Transverse colon (tissue), 4 donors: ENCODE data around the gene CKLF. TPM values are rescaled to one million over a fixed set of nuclear protein-coding genes. Genes with fewer than 3 reads are reported as not detected.

Source experiments
- DNase-seq: peaks from one replicate; pipeline ENCODE4 v3.0.0-alpha.2; 2019
- H3K27ac ChIP-seq, 4 donors: fragments of 200-600 bp; sonication (generic); 2 replicates each; pipeline ENCODE4 v1.5.1; 2016 to 2018; ENCODE audit warnings: inconsistent platforms in 4 of 4
- H3K27me3 ChIP-seq: fragments of 200-600 bp; sonication (generic); 2 replicates; pipeline ENCODE4 v1.5.1; 2017; ENCODE audit warnings: inconsistent platforms
- H3K36me3 ChIP-seq, 4 donors: fragments of 200-600 bp; sonication (generic); 2 replicates each; pipeline ENCODE4 v1.5.1; 2017 to 2019; ENCODE audit warnings: inconsistent platforms in 4 of 4
- H3K4me1 ChIP-seq, 4 donors: fragments of 200-600 bp; sonication (generic); 2 replicates each; pipeline ENCODE4 v1.5.1; 2017 to 2020; ENCODE audit warnings: inconsistent platforms in 4 of 4
- H3K4me3 ChIP-seq, 4 donors: fragments of 200-600 bp; sonication (generic); 1 replicate in 1 of 4; 2 replicates in 3 of 4; pipeline versions ENCODE4 v1.5.1 to v1.6.1; 2017 to 2019; ENCODE audit warnings: inconsistent platforms in 4 of 4
- H3K9me3 ChIP-seq, 2 donors: fragments of 200-600 bp; sonication (generic); 2 replicates each; pipeline ENCODE4 v1.5.1; 2017 to 2019; ENCODE audit warnings: inconsistent platforms in 2 of 2
- CTCF ChIP-seq, 5 experiments: fragments of 200-600 bp in 3 of 5; fragments of 450-650 bp in 2 of 5; sonication (generic) in 3 of 5; IDR thresholded peaks; 1 replicate in 2 of 5; 2 replicates in 3 of 5; pipeline ENCODE4 v1.5.1; 2016 to 2017; ENCODE audit warnings: antibody characterized with exemption in 5 of 5, inconsistent platforms in 3 of 5, mild to moderate bottlenecking in 2 of 5, moderate library complexity in 1 of 5
- EP300 ChIP-seq: sonication (generic); formaldehyde crosslinking; IDR thresholded peaks from one replicate; pipeline ENCODE4 v1.6.1; 2017; ENCODE audit warnings: antibody characterized with exemption, low read depth
- POLR2A ChIP-seq: fragments of 450-650 bp; IDR thresholded peaks from one replicate; pipeline ENCODE4 v1.6.1; 2016; ENCODE audit warnings: antibody characterized with exemption, mild to moderate bottlenecking, moderate library complexity
- POLR2AphosphoS5 ChIP-seq, 3 donors: sonication (generic); formaldehyde crosslinking; IDR thresholded peaks; one replicate each; pipeline ENCODE4 v1.6.1; 2016; ENCODE audit warnings: antibody characterized with exemption in 3 of 3
- whole genome bisulfite sequencing, 2 donors: methylation state at CpG; one replicate each; pipeline ENCODE4 v1.1.5; 2018; ENCODE audit warnings: low coverage in 1 of 2; 5-methylcytosine and 5-hydroxymethylcytosine counted together
- in situ Hi-C, 4 donors: fragments of 200-750 bp; cut with MboI; loops; one replicate each; pipeline versions ENCODE4 v1.15.0 to v1.15.1; 2017; ENCODE audit warnings: low sequenced_read_pairs in 3 of 4, low pct_ligation_motif_present in 1 of 4, low pct_unique_long_range_greater_than_20kb in 1 of 4
- intact Hi-C: fragments of 100-400 bp; cut with DNase I; formaldehyde crosslinking; loops from one replicate; pipeline ENCODE4 v1.15.1; 2023; ENCODE audit warnings: low total_unique reads
- small RNA-seq, 4 donors: library from RNA; depleted of rRNA; stranded (forward); fragments of <200 nt; gene quantifications; one replicate each; pipeline ENCODE3, GENCODE V24; 2016
- total RNA-seq, 4 donors: library from RNA; depleted of rRNA; stranded (reverse); fragments of >200 nt; gene quantifications; one replicate each; pipeline ENCODE4 v1.1.0, GENCODE V29; 2016

Gene CKLF
- total RNA-seq, 4 donors from 2014 or later, result 25.3 to 108 (median 39.1) TPM

GRCh38 chr16:66614161-66614802 lies 61.9 kb downstream of the CKLF start:
- no peaks in the 10 kb centered on the region for H3K36me3 ChIP-seq
- H3K4me3 ChIP-seq, result no peak overlapping the region
- TF ChIP-seq EP300 (no peak), POLR2AphosphoS5 (IDR thresholded peaks at IDR 0.05) (no peak), POLR2A (no peak), CTCF (IDR thresholded peaks at IDR 0.05) (no peak)
- H3K4me1 ChIP-seq, result peaks cover 0 to 6% (median 2%) of the 10 kb centered on the region in 4 donors
- WGBS, 2 donors, result 90 to 94% methylated on average over 5 to 12 of the region's 12 CpGs
- no peaks in the 10 kb centered on the region for H3K9me3 ChIP-seq
- DNase-seq, result no peak
- in situ Hi-C loops, result loop anchor here in 1 of 4 donors (25.0 kb wide), 1 partner anchor 202 kb away; no protein-coding TSS in a partner anchor
- H3K27ac ChIP-seq, result no peak overlapping the region
- no peaks in the 10 kb centered on the region for H3K27me3 ChIP-seq
- intact Hi-C loops, result no loop called here

Small RNA genes within 50 kb of the gene (small RNA-seq; reads per million reads assigned to genes)
- 0 reads per million in 4 donors for gene CKLF-CMTM1

Other genes starting within 250 kb of the CKLF start
- 10 to 100 TPM in 1 of 4 donors, 1 to 10 TPM in 3; 6.0 to 18.1 (median 6.8) TPM for gene CDH5, start 185.9 kb upstream of the CKLF start, total RNA-seq
- under 1 TPM in 1 of 4 donors, not detected in 3; 0.40 TPM for gene BEAN1, start 125.3 kb upstream of the CKLF start, total RNA-seq
- 10 to 100 TPM; 15.7 to 20.6 (median 16.6) TPM for gene TK2, start 2.5 kb upstream of the CKLF start, total RNA-seq
- gene CMTM1, start 13.9 kb downstream of the CKLF start, total RNA-seq, result 10 to 100 TPM in 1 of 4 donors, 1 to 10 TPM in 2, not detected in 1; 2.0 to 34.2 (median 4.0) TPM
- gene CMTM2, start 26.9 kb downstream of the CKLF start, total RNA-seq, result under 1 TPM in 1 of 4 donors, not detected in 3; 0.48 TPM
- gene CMTM3, start 52.1 kb downstream of the CKLF start, total RNA-seq, result 10 to 100 TPM in 1 of 4 donors, 1 to 10 TPM in 2, not detected in 1; 2.4 to 11.6 (median 6.1) TPM
- 100 to 1,000 TPM in 3 of 4 donors, 10 to 100 TPM in 1; 77.0 to 167 (median 163) TPM for gene CMTM4, start 144.2 kb downstream of the CKLF start, total RNA-seq
- 100 to 1,000 TPM; 199 to 393 (median 284) TPM for gene DYNC1LI2, start 199.0 kb downstream of the CKLF start, total RNA-seq
- gene TERB1, start 249.0 kb downstream of the CKLF start, total RNA-seq, result under 1 TPM in 1 of 4 donors, not detected in 3; 0.32 TPM